ENCODE measurements around the gene KATNAL2. TPM values are rescaled to one million over a fixed set of nuclear protein-coding genes. Genes with fewer than 3 reads are reported as not detected.

The KATNAL2 gene
- polyA plus RNA-seq, 1 of the 3 experiments (the other 2 are of a cell fraction): 6.5 TPM

GRCh38 chr18:46939998-46940571 is 22.7 kb downstream of the KATNAL2 start:
- DNase-seq: no peak
- ChIA-PET CTCF (interaction anchor here (2.3 kb wide), 1 partner anchor 9 kb away, joined by 9 read pairs; no protein-coding TSS in a partner anchor), POLR2A (interaction anchor here (1.1 kb wide), 1 partner anchor 23 kb away, joined by 3 read pairs; the partner anchor contains the start of genes KATNAL2 and PIAS2)
- Histone ChIP-seq H3K36me3 (replicated peaks in 1 of 2; ENCODE audit: control insufficient read depth in 1 of 2, insufficient read depth in 2 of 2, low read length in 1 of 2) (no peaks in the 10 kb centered on the region), H3K27ac (ENCODE audit: low read depth in 2 of 2, low read length in 1 of 2) (peak overlapping the region; percentile 70 to 86; a peak in 3 of 4 replicates), H3K79me2 (ENCODE audit: insufficient read depth) (no peaks in the 10 kb centered on the region), H3K9ac (no peak overlapping the region), H3K4me2 (peak overlapping the region; percentile 2; the same call in 1 of the 2 replicates), H3K4me3 (ENCODE audit: low read depth in 2 of 2, low read length in 1 of 2) (no peak overlapping the region), H3K9me2 (no peaks in the 10 kb centered on the region), H4K20me1 (ENCODE audit: insufficient read depth) (no peaks in the 10 kb centered on the region; the same call in 1 of the 2 replicates), H3F3A (replicated peaks; ENCODE audit: insufficient read depth) (peaks cover 8% of the 10 kb centered on the region), H3K9me3 (no peaks in the 10 kb centered on the region), H2AFZ (ENCODE audit: low read depth) (no peak overlapping the region), H3K27me3 (ENCODE audit: insufficient read depth) (no peaks in the 10 kb centered on the region), H3K4me1 (ENCODE audit: control insufficient read depth in 1 of 2, insufficient read depth in 2 of 2, low read depth in 1 of 2, low read length in 1 of 2) (no peaks in the 10 kb centered on the region; a peak in 1 of 4 replicates)
- 25% methylated on average over 1 of the region's 1 CpG for WGBS (ENCODE audit: low lambda C conversion rate)
- TF ChIP-seq SIN3A (IDR thresholded peaks at IDR 0.05; ENCODE audit: borderline replicate concordance, low read depth, low read length) (no peak), SMC3 (IDR thresholded peaks at IDR 0.05; ENCODE audit: low read depth, low read length) (no peak), NFIC (IDR thresholded peaks at IDR 0.05; ENCODE audit: borderline replicate concordance) (peak; percentile 46; the same call in 1 of the 2 replicates), TEAD4 (IDR thresholded peaks at IDR 0.05; ENCODE audit: borderline replicate concordance, insufficient read depth) (no peak), PBX3 (IDR thresholded peaks at IDR 0.05) (peak; percentile 76), RCOR1 (IDR thresholded peaks at IDR 0.05; ENCODE audit: low read length) (no peak), USF2 (IDR thresholded peaks at IDR 0.05; ENCODE audit: borderline replicate concordance, low read depth, low read length) (no peak), EZH2phosphoT487 (IDR thresholded peaks at IDR 0.05; ENCODE audit: borderline replicate concordance, low read depth) (no peak), FOXJ3 (CRISPR knock-in tag; IDR thresholded peaks at IDR 0.05) (no peak), EP300 (IDR thresholded peaks at IDR 0.05; ENCODE audit: borderline replicate concordance in 1 of 2, low read depth in 1 of 2, low read length in 1 of 2) (0 out of 4 replicates have a peak, but pooled peaks of 1 of the 2 experiments have one; percentile 29), TCF12 (IDR thresholded peaks at IDR 0.05) (peak; percentile 56; the same call in 1 of the 2 replicates), POLR2AphosphoS5 (IDR thresholded peaks at IDR 0.05; ENCODE audit: low read depth, low read length) (peak; percentile 40; the same call in 1 of the 2 replicates)

- H3K79me2 ChIP-seq (ENCODE audit: insufficient read depth): no peaks in the 10 kb centered on the region
- no peak overlapping the region for H2AFZ ChIP-seq (ENCODE audit: low read depth)
- no peak for DNase-seq
- peaks cover 0 to 7% of the 10 kb centered on the region in 2 experiments; a peak in 2 of 4 replicates for H3K4me1 ChIP-seq (ENCODE audit: control insufficient read depth in 1 of 2, insufficient read depth in 2 of 2, low read depth in 1 of 2, low read length in 1 of 2)
- POLR2A ChIA-PET: no interaction called here
- CTCF ChIA-PET: interaction anchor here (1.0 kb wide), 1 partner anchor 8 kb away, joined by 5 read pairs; no protein-coding TSS in a partner anchor
- TF ChIP-seq FOXJ3 (CRISPR knock-in tag; IDR thresholded peaks at IDR 0.05) (no peak), RXRA (IDR thresholded peaks at IDR 0.05; ENCODE audit: borderline replicate concordance, low read depth) (no peak), PBX3 (IDR thresholded peaks at IDR 0.05) (no peak), SMC3 (IDR thresholded peaks at IDR 0.05; ENCODE audit: low read depth, low read length) (no peak), MXI1 (IDR thresholded peaks at IDR 0.05; ENCODE audit: low read depth, low read length) (no peak)
- H3K27ac ChIP-seq (ENCODE audit: low read depth in 2 of 2, low read length in 1 of 2): no peak overlapping the region
- H3K9me2 ChIP-seq: no peaks in the 10 kb centered on the region
- no peaks in the 10 kb centered on the region for H3K9me3 ChIP-seq
- H4K20me1 ChIP-seq (ENCODE audit: insufficient read depth): no peaks in the 10 kb centered on the region; the same call in 1 of the 2 replicates
- H3F3A ChIP-seq (replicated peaks; ENCODE audit: insufficient read depth): peaks cover 8% of the 10 kb centered on the region
- no peak overlapping the region for H3K4me2 ChIP-seq
- no peaks in the 10 kb centered on the region for H3K36me3 ChIP-seq (replicated peaks in 1 of 2; ENCODE audit: control insufficient read depth in 1 of 2, insufficient read depth in 2 of 2, low read length in 1 of 2)
- H3K27me3 ChIP-seq (ENCODE audit: insufficient read depth): no peaks in the 10 kb centered on the region
- H3K4me3 ChIP-seq (ENCODE audit: low read depth in 2 of 2, low read length in 1 of 2): no peak overlapping the region
- WGBS (ENCODE audit: low lambda C conversion rate): 86% methylated on average over 2 of the region's 2 CpGs
- no peak overlapping the region for H3K9ac ChIP-seq
Measured at GRCh38 chr18:46942646-46943045, 25.2 kb downstream of the KATNAL2 start.
